Liver (tissue), 9 donors: ENCODE measurements around the gene MYO1F. TPM values are rescaled to one million over a fixed set of nuclear protein-coding genes. Genes with fewer than 3 reads are reported as not detected.

ENCODE experiments used
- DNase-seq: peaks from one replicate; pipeline ENCODE4 v3.0.0-alpha.2; 2017; ENCODE audit warnings: low spot score
- H3K27ac ChIP-seq, 2 donors: one replicate each; pipeline ENCODE4 v1.7.0; 2013; ENCODE audit warnings: inconsistent platforms in 2 of 2, low read length in 2 of 2, control low read depth in 1 of 2, low read depth in 1 of 2, mild to moderate bottlenecking in 1 of 2
- H3K27me3 ChIP-seq, 4 donors: one replicate each; pipeline versions ENCODE4 v1.6.1 to v1.7.0; 2013; ENCODE audit warnings: low read length in 3 of 4, inconsistent platforms in 1 of 4, mild to moderate bottlenecking in 1 of 4, moderate library complexity in 1 of 4; ENCODE audit not compliant: control insufficient read depth in 4 of 4, insufficient read depth in 4 of 4
- H3K36me3 ChIP-seq, 4 donors: one replicate each; pipeline versions ENCODE4 v1.6.1 to v1.7.0; 2013; ENCODE audit warnings: low read length in 3 of 4, mild to moderate bottlenecking in 3 of 4, low read depth in 1 of 4, moderate library complexity in 1 of 4; ENCODE audit not compliant: control insufficient read depth in 4 of 4, insufficient read depth in 3 of 4
- H3K4me1 ChIP-seq, 4 donors: one replicate each; pipeline versions ENCODE4 v1.6.1 to v1.7.0; 2013; ENCODE audit warnings: low read length in 3 of 4, mild to moderate bottlenecking in 3 of 4, moderate library complexity in 1 of 4; ENCODE audit not compliant: control insufficient read depth in 4 of 4, insufficient read depth in 4 of 4
- H3K4me3 ChIP-seq, 3 donors: one replicate each; pipeline versions ENCODE4 v1.6.1 to v1.7.0; 2013; ENCODE audit warnings: low read length in 3 of 3, control low read depth in 1 of 3, low read depth in 1 of 3, mild to moderate bottlenecking in 1 of 3
- H3K9ac ChIP-seq, 2 donors: one replicate each; pipeline ENCODE4 v1.7.0; 2013; ENCODE audit warnings: low read length in 2 of 2, mild to moderate bottlenecking in 2 of 2, moderate library complexity in 2 of 2, control low read depth in 1 of 2, low read depth in 1 of 2
- H3K9me3 ChIP-seq, 4 donors: one replicate each; pipeline versions ENCODE4 v1.6.1 to v1.7.0; 2013; ENCODE audit warnings: low read length in 3 of 4; ENCODE audit not compliant: control insufficient read depth in 4 of 4
- ATF3 ChIP-seq: IDR thresholded peaks from 2 replicates; pipeline ENCODE4 v1.6.1; 2016; ENCODE audit warnings: antibody characterized with exemption
- EGR1 ChIP-seq, 2 donors: IDR thresholded peaks; 2 replicates each; pipeline ENCODE4 v1.6.1; 2016 to 2018; ENCODE audit warnings: antibody characterized with exemption in 2 of 2, low read depth in 2 of 2
- FOXA1 ChIP-seq: IDR thresholded peaks from 2 replicates; pipeline ENCODE4 v1.6.1; 2016; ENCODE audit warnings: antibody characterized with exemption
- FOXA2 ChIP-seq: IDR thresholded peaks from 2 replicates; pipeline ENCODE4 v1.6.1; 2016; ENCODE audit warnings: antibody characterized with exemption
- GABPA ChIP-seq, 2 donors: IDR thresholded peaks in 1 of 2; conservative IDR thresholded peaks in 1 of 2; 2 replicates each; pipeline ENCODE4 v1.6.1; 2016; ENCODE audit warnings: antibody characterized with exemption in 2 of 2, mild to moderate bottlenecking in 1 of 2, moderate library complexity in 1 of 2
- HNF4A ChIP-seq, 2 donors: conservative IDR thresholded peaks; 2 replicates each; pipeline ENCODE4 v1.6.1; 2016; ENCODE audit warnings: antibody characterized with exemption in 2 of 2, mild to moderate bottlenecking in 2 of 2
- HNF4G ChIP-seq: IDR thresholded peaks from 2 replicates; pipeline ENCODE4 v1.6.1; 2016; ENCODE audit warnings: antibody characterized with exemption
- JUND ChIP-seq, 2 donors: IDR thresholded peaks; 2 replicates each; pipeline ENCODE4 v1.6.1; 2016; ENCODE audit warnings: antibody characterized with exemption in 2 of 2
- MAX ChIP-seq: IDR thresholded peaks from 2 replicates; pipeline ENCODE4 v1.6.1; 2016; ENCODE audit warnings: antibody characterized with exemption
- NR2F2 ChIP-seq: IDR thresholded peaks from 2 replicates; pipeline ENCODE4 v1.6.1; 2016; ENCODE audit warnings: antibody characterized with exemption
- RAD21 ChIP-seq, 2 donors: IDR thresholded peaks; 2 replicates each; pipeline ENCODE4 v1.6.1; 2016; ENCODE audit warnings: antibody characterized with exemption in 2 of 2, mild to moderate bottlenecking in 2 of 2
- RXRA ChIP-seq, 2 donors: IDR thresholded peaks; 2 replicates each; pipeline ENCODE4 v1.6.1; 2017 to 2018; ENCODE audit warnings: antibody characterized with exemption in 2 of 2, mild to moderate bottlenecking in 1 of 2
- SP1 ChIP-seq: IDR thresholded peaks from 2 replicates; pipeline ENCODE4 v1.6.1; 2018; ENCODE audit warnings: antibody characterized with exemption, mild to moderate bottlenecking
- TAF1 ChIP-seq: conservative IDR thresholded peaks from 2 replicates; pipeline ENCODE4 v1.6.1; 2016; ENCODE audit warnings: antibody characterized with exemption, mild to moderate bottlenecking
- YY1 ChIP-seq: IDR thresholded peaks from 2 replicates; pipeline ENCODE4 v1.6.1; 2016; ENCODE audit warnings: antibody characterized with exemption, mild to moderate bottlenecking
- WGBS: extraction: QIAGEN DNeasy Blood & Tissue Kit; methylation state at CpG from one replicate; pipeline ENCODE4 v1.1.7; 2013; 5-methylcytosine and 5-hydroxymethylcytosine counted together
- polyA plus RNA-seq, 2 donors: library from polyadenylated mRNA; stranded (reverse) in 1 of 2; unstranded in 1 of 2; fragments of 200-250 nt in 1 of 2; fragments of >200 nt in 1 of 2; fragmentation: Nextera tagmentation in 1 of 2; extraction: Ambion mirVana in 1 of 2; gene quantifications; one replicate each; pipeline versions ENCODE4 v1.2.1 to v1.2.3, GENCODE V29; 2013 to 2015
- total RNA-seq, 2 donors: library from RNA; depleted of rRNA; stranded (reverse); fragments of >200 nt; gene quantifications; one replicate each; pipeline ENCODE4 v1.2.3, GENCODE V29; 2014
- TF ChIP-seq, protein P1 (sequence below): fragments of 150-350 bp; IDR thresholded peaks from 2 replicates; pipeline ENCODE4 v1.5.1; 2017; ENCODE audit warnings: improper control_type of control experiment, low read depth, low read length; ENCODE audit not compliant: missing input control
- TF ChIP-seq, protein P2 (sequence below): IDR thresholded peaks from 2 replicates; pipeline ENCODE4 v1.6.1; 2016; ENCODE audit warnings: antibody characterized with exemption, mild to moderate bottlenecking
- TF ChIP-seq, protein P3 (sequence below): IDR thresholded peaks from 2 replicates; pipeline ENCODE4 v1.6.1; 2016; ENCODE audit warnings: antibody characterized with exemption
- donor health status: healthy.
- donor health status: healthy.
- donor health status: healthy.
- donor health status: healthy.
- donor health status: healthy.

MYO1F gene
- total and polyA plus RNA-seq, 4 donors: 6.1 to 20.4 (median 12.0) TPM

- Histone ChIP-seq H3K4me1 (peaks cover 6 to 13% (median 6%) of the 10 kb centered on the region in 4 donors), H3K4me3 (no peak overlapping the region)
Observed at GRCh38 chr19:8501981-8502380, 75.3 kb downstream of the MYO1F start.

More at GRCh38 chr19:8501981-8502380, 75.3 kb downstream of the MYO1F start:
- no peak overlapping the region for H3K27ac ChIP-seq
- H3K27me3 ChIP-seq: no peaks in the 10 kb centered on the region
- no peaks in the 10 kb centered on the region for H3K9me3 ChIP-seq
- 72% methylated on average over 14 of the region's 14 CpGs for WGBS
- TF ChIP-seq FOXA2: no peak
- no peak for TF ChIP-seq ATF3
- TF ChIP-seq RAD21 (IDR thresholded peaks at IDR 0.05): no peak
- no peak for TF ChIP-seq GABPA (IDR thresholded peaks at IDR 0.05 in 1 of 2, conservative IDR thresholded peaks at IDR 0.05 in 1 of 2)
- TF ChIP-seq, protein P1, sequence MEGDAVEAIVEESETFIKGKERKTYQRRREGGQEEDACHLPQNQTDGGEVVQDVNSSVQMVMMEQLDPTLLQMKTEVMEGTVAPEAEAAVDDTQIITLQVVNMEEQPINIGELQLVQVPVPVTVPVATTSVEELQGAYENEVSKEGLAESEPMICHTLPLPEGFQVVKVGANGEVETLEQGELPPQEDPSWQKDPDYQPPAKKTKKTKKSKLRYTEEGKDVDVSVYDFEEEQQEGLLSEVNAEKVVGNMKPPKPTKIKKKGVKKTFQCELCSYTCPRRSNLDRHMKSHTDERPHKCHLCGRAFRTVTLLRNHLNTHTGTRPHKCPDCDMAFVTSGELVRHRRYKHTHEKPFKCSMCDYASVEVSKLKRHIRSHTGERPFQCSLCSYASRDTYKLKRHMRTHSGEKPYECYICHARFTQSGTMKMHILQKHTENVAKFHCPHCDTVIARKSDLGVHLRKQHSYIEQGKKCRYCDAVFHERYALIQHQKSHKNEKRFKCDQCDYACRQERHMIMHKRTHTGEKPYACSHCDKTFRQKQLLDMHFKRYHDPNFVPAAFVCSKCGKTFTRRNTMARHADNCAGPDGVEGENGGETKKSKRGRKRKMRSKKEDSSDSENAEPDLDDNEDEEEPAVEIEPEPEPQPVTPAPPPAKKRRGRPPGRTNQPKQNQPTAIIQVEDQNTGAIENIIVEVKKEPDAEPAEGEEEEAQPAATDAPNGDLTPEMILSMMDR: no peak
- no peak for TF ChIP-seq FOXA1
- no peak for TF ChIP-seq HNF4A (conservative IDR thresholded peaks at IDR 0.05)
- TF ChIP-seq, protein P2, sequence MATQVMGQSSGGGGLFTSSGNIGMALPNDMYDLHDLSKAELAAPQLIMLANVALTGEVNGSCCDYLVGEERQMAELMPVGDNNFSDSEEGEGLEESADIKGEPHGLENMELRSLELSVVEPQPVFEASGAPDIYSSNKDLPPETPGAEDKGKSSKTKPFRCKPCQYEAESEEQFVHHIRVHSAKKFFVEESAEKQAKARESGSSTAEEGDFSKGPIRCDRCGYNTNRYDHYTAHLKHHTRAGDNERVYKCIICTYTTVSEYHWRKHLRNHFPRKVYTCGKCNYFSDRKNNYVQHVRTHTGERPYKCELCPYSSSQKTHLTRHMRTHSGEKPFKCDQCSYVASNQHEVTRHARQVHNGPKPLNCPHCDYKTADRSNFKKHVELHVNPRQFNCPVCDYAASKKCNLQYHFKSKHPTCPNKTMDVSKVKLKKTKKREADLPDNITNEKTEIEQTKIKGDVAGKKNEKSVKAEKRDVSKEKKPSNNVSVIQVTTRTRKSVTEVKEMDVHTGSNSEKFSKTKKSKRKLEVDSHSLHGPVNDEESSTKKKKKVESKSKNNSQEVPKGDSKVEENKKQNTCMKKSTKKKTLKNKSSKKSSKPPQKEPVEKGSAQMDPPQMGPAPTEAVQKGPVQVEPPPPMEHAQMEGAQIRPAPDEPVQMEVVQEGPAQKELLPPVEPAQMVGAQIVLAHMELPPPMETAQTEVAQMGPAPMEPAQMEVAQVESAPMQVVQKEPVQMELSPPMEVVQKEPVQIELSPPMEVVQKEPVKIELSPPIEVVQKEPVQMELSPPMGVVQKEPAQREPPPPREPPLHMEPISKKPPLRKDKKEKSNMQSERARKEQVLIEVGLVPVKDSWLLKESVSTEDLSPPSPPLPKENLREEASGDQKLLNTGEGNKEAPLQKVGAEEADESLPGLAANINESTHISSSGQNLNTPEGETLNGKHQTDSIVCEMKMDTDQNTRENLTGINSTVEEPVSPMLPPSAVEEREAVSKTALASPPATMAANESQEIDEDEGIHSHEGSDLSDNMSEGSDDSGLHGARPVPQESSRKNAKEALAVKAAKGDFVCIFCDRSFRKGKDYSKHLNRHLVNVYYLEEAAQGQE: no peak
- TF ChIP-seq SP1: no peak
- TF ChIP-seq TAF1: no peak
- no peak for TF ChIP-seq RXRA (IDR thresholded peaks at IDR 0.05)
- TF ChIP-seq HNF4G: no peak
- no peak for TF ChIP-seq NR2F2
- TF ChIP-seq, protein P3, sequence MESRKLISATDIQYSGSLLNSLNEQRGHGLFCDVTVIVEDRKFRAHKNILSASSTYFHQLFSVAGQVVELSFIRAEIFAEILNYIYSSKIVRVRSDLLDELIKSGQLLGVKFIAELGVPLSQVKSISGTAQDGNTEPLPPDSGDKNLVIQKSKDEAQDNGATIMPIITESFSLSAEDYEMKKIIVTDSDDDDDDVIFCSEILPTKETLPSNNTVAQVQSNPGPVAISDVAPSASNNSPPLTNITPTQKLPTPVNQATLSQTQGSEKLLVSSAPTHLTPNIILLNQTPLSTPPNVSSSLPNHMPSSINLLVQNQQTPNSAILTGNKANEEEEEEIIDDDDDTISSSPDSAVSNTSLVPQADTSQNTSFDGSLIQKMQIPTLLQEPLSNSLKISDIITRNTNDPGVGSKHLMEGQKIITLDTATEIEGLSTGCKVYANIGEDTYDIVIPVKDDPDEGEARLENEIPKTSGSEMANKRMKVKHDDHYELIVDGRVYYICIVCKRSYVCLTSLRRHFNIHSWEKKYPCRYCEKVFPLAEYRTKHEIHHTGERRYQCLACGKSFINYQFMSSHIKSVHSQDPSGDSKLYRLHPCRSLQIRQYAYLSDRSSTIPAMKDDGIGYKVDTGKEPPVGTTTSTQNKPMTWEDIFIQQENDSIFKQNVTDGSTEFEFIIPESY: no peak
- TF ChIP-seq EGR1 (IDR thresholded peaks at IDR 0.05; ENCODE audit: low read depth in 2 of 2): no peak
- no peak for TF ChIP-seq JUND (IDR thresholded peaks at IDR 0.05)
- TF ChIP-seq YY1: no peak
- no peak for TF ChIP-seq MAX
- H3K9ac ChIP-seq: no peak overlapping the region
- no peaks in the 10 kb centered on the region for H3K36me3 ChIP-seq
- no peak for DNase-seq
